ENCODE results near the gene RAB28.

RAB28 gene

GRCh38 chr4:13368217-13368616, 115.9 kb downstream of the RAB28 start:
- no peak for DNase-seq

- no peak for DNase-seq
Observed at GRCh38 chr4:13367691-13368090, 116.4 kb downstream of the RAB28 start.

DNA sequence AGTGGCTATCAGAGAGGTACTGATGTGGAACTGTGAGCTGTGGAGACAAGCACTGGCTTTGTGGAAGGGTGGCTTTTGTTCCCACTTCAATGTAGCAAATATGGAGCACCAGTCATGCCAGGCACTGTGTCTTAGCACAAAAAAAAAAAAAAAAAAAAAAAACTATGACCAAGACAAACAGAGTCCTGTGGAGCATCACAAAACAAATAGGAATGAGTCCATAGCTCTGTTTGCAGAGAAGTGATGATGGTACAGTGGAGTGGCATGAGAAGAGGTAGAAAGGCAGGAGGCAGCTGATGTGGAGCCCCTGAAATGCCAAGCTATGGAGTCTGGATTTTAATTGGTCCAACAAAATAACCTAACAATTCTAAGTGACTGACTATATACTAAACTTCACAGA, 116.9 kb downstream of the RAB28 start:
- DNase-seq = no peak

- no peak for DNase-seq
Observed at GRCh38 chr4:13365195-13365594, 118.9 kb downstream of the RAB28 start.

DNA sequence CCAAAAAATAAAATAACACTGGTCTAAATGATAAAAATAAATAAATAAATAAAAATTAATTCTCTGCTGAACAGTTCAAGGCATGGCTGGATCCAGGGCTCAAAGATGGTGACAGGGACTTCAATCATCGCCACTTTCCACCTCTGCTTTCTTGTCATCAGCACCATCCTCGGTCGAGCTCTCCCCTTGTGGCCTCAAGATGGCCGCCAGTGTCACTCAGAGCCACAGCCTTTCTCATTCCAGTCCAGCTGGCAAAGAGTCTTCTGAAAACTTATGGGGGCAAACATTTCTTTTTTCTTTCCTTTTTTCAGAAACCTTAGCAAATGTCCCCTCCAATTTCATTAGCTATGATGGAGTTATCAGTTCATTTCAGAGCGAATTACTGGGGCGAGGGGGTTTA, 119.5 kb downstream of the RAB28 start:
- no peak for DNase-seq

GRCh38 chr4:13364172-13364571, 120.0 kb downstream of the RAB28 start:
- DNase-seq = no peak

GRCh38 chr4:13359809-13360208, 124.3 kb downstream of the RAB28 start:
- DNase-seq = no peak

DNA sequence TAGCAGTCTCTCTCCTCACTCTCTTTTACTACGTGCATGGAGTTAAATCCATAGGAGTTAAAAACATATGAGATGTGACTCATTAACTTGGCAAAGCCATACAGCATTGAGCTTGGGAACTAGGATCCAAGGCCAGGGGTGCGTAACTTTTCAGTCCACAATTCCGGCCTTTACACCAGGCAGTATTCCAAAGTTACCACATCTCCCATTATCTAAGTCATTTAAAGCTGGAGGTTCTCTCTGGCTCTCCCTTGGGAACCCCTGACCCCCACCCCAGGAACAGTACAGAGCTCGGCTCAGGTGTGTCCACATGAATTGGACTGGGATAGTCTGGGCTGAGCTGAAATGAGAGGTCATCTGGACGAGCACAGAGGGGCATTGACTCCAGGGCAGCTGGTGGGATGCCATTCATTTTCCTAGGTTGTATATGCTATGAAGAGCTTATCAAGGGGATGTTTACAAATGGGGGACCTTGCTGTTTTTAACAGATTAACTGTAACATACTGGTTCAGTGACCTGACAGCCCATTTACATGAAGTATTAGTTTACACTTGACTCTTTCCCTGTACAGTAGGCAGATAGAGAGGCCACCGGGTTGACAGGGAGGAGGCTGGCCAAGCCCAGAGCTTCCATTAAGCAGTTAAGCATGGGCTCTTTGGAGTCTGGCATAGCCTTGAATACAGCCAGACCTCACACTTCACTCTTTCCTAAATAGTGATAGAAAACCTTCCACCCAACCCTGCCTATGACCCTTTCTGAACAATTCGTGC, 128.8 kb downstream of the RAB28 start:
- DNase-seq = no peak

GRCh38 chr4:13349096-13349495, 135.0 kb downstream of the RAB28 start:
- no peak for DNase-seq

DNA sequence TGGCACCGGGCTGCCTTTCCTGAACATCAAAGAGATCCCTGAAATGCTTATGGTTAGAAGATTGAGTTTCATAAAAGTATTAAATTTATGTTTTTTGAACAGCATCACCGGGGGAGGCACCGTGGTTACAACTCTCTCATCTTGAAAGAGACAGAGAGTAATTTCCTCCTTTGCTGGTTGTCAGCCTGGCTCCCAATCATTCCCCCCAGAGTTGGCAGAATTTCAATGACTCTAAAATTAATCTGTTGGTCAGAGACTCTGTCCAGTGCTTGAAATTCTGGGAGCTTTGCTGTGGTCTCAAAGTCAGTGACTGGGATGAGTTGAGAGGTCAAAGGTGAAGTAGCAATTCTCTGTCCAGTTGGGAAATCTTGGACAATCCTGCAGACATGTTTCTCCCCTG, 135.9 kb downstream of the RAB28 start:
- DNase-seq = no peak

DNA sequence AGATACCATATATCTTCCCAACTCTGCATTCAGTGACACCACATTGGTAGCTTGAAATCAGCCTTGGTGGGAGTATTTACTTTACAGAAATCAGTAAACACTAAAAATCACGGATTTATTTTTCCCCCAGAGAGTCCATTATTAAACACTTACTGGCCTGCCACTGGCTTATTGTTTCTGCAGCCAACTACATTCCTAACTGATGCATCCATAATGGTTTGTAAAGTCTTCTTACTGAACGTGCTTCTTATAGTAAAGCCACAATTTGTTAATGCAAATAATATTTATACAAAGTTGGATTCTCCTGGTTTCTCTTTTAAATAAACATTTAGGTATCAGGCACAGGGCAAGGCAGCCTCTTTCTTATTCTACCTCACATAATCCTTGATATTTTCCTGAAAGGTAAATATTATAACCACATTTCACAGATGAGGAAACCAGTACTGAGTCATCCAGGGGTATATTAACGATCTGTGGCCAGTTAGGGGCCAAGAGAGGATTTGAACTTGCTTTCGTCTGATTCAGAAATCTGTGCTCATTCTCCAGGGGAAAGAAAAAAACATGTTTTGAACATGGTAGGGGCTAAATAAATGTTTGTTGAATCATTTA, 136.5 kb downstream of the RAB28 start:
- DNase-seq = no peak

DNA sequence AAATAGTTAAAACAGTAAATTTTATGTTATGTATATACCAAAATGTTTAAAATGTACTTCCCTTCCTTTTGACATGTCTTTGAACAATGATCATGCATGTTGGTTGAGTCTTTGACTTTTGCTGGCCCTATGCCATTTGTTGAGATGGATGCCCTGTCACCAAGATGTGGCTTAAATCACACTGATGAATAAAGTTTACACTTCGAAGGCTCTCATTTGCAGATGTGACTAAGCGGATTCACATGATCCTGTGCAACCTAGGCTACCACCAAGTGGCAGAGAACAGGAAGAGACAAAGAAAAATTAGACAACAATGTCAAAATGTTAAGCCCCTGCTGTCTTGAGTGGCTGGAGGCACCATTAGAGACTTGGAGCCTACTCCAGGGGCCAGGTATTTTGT, 139.9 kb downstream of the RAB28 start:
- DNase-seq = no peak

DNA sequence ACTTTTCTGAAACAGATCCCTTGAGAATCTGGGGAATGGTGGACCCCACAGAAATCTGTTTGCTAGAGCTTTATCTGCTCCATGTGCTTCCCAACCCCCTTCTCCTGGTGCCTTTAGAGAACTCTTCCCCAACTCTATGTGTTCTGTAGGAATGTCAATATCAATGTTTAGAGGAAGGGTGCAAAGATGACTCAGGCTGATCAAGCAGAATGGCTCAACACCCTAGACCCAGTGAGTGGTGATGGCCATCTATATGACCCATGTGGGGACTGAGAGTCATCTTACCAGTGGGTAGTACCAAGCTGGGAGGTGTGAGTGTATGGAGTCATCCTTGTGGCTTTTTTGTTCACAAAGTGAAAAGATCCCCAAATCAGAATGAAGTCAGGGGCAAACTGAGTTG, 143.5 kb downstream of the RAB28 start:
- DNase-seq = no peak

DNA sequence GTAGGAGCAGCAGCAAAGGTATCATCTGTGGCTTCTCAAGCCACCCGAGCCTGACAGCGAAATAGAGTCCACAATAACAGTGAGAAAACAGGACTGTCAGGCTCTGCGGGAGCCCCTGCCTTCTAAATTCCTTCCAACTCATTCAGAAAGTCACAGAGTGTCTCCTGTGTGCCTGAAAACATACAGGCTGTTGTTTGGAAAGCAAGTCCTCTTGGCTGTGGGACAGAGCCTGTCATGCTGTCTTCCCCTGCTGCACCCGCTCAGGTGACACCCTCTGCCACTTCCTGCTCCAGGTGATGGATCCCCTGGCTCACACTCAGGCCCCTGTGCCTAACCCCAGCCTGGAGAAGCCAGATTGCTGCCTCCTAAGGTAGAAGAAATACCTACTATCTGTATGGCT, 152.3 kb downstream of the RAB28 start:
- no peak for DNase-seq

- no peak for DNase-seq
Observed at GRCh38 chr4:13329963-13330362, 154.2 kb downstream of the RAB28 start.

DNA sequence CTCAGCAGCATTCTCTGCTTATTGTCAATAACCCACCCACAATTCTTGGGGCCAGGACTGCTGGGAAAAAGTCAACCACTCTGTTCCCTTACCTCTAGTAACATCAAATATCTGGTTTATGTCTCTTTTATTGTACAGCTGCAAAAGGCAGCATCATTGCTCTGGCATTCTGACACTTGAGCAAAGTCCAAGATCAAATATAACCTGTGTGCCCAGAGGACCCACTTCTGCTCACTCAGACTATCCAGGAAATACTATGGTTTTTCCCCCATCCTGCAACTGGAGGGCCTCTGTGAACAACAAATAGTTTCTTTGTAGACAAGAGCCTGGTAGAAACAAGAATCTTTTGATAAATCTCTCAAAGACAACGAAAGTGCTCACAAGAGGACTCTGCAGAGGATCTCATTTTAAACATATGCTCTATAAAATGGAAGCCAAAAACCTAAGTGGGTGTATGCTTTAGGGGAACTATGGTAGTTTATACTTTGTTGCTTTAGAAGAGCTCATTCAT, 154.7 kb downstream of the RAB28 start:
- no peak for DNase-seq

GRCh38 chr4:13328591-13328990, 155.5 kb downstream of the RAB28 start:
- DNase-seq = no peak

DNA sequence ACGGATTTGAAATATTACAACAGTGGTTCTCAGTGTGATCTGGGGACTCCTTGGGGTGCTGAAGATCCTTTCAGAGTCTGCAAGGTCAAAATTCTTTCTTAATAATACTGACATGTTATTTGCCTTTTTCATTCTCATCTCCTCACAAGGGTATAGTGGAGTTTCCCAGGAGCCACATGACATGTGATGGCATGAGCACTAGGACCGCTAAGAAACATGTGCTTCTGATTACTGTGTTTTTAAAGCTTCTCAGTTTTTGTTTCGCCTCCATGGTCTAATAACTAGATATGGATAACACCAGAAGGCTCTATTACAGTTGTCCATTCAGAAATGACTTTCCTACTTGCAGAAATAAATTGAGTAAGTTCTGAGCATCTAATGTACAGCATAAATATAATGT, 156.1 kb downstream of the RAB28 start:
- no peak for DNase-seq

- no peak for DNase-seq
Observed at GRCh38 chr4:13325744-13326143, 158.4 kb downstream of the RAB28 start.

- no peak for DNase-seq
Observed at GRCh38 chr4:13323921-13324320, 160.2 kb downstream of the RAB28 start.

DNA sequence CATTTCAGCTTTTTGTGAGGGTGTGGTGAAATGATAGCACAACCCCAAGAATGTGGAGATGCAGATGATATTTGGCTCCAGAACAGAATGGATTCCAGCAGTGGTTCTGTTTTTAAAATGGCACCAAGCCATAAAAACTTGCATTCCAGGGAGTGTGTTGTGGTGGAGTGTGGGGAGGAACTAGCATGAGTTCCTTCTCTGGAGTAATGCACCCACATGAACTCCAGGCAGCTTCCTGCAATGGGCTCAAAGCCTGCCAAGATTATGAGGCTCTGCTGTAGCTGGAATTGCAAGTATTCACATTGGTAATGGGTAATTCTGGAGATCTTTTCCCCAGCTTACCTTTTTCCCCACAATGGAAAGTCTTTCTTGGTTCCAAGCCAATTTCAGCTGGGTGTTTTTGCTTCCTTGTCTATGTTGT, 161.4 kb downstream of the RAB28 start:
- DNase-seq = no peak
